PFSK-1 (cell line): ENCODE results near the gene PRRX1.

Source experiments
- FOXP2 ChIP-seq: optimal IDR thresholded peaks from 2 replicates; pipeline ENCODE3; 2011; ENCODE audit warnings: borderline replicate concordance, control low read depth, inconsistent platforms; ENCODE audit not compliant: insufficient read depth; ENCODE audit errors: extremely low read length, extremely low read depth
- POLR2AphosphoS5 ChIP-seq: IDR thresholded peaks from 2 replicates; pipeline ENCODE4 v1.6.1; 2012; ENCODE audit warnings: low read depth, mild to moderate bottlenecking, control low read depth, low read length, moderate library complexity
- REST ChIP-seq, 2 experiments: IDR thresholded peaks; 2 replicates each; pipeline versions ENCODE4 v1.6.1 to v1.8.0; 2011 to 2012; ENCODE audit warnings: low read depth in 2 of 2, low read length in 2 of 2, control low read depth in 1 of 2, inconsistent platforms in 1 of 2, mild to moderate bottlenecking in 1 of 2, moderate library complexity in 1 of 2; ENCODE audit not compliant: insufficient read depth in 1 of 2
- SIN3A ChIP-seq: IDR thresholded peaks from 2 replicates; pipeline ENCODE4 v1.6.1; 2012; ENCODE audit warnings: mild to moderate bottlenecking, low read length, moderate library complexity, borderline replicate concordance; ENCODE audit not compliant: insufficient read depth
- TAF1 ChIP-seq: IDR thresholded peaks from 2 replicates; pipeline ENCODE4 v1.6.1; 2012; ENCODE audit warnings: low read length, control low read depth, borderline replicate concordance; ENCODE audit not compliant: insufficient read depth

PRRX1 gene

GRCh38 chr1:170729225-170730002 lies 65.5 kb downstream of the PRRX1 start:
- no peak for TF ChIP-seq FOXP2
- TF ChIP-seq SIN3A = no peak
- no peak for TF ChIP-seq POLR2AphosphoS5

GRCh38 chr1:170730014-170730413 lies 66.1 kb downstream of the PRRX1 start:
- no peak for TF ChIP-seq REST (IDR thresholded peaks at IDR 0.05; ENCODE audit: insufficient read depth in 1 of 2, low read depth in 2 of 2, low read length in 2 of 2)
- TF ChIP-seq SIN3A = no peak
- no peak for TF ChIP-seq FOXP2
- no peak for TF ChIP-seq TAF1
- TF ChIP-seq POLR2AphosphoS5 = no peak

GRCh38 chr1:170730438-170730837 lies 66.5 kb downstream of the PRRX1 start:
- TF ChIP-seq POLR2AphosphoS5 (no peak), FOXP2 (no peak), TAF1 (no peak), REST (IDR thresholded peaks at IDR 0.05; ENCODE audit: insufficient read depth in 1 of 2, low read depth in 2 of 2, low read length in 2 of 2) (no peak), SIN3A (no peak)

GRCh38 chr1:170731566-170732251 lies 67.8 kb downstream of the PRRX1 start:
- TF ChIP-seq TAF1 = no peak
- no peak for TF ChIP-seq SIN3A
- no peak for TF ChIP-seq FOXP2
- no peak for TF ChIP-seq REST (IDR thresholded peaks at IDR 0.05; ENCODE audit: insufficient read depth in 1 of 2, low read depth in 2 of 2, low read length in 2 of 2)
- TF ChIP-seq POLR2AphosphoS5 = no peak

- TF ChIP-seq TAF1 (no peak), POLR2AphosphoS5 (no peak), SIN3A (no peak), REST (IDR thresholded peaks at IDR 0.05; ENCODE audit: insufficient read depth in 1 of 2, low read depth in 2 of 2, low read length in 2 of 2) (no peak)
These were observed 68.3 kb downstream of the PRRX1 start for GRCh38 chr1:170732252-170732588.
